ENCODE measurements around the gene FAM124B. TPM values are rescaled to one million over a fixed set of nuclear protein-coding genes. Genes with fewer than 3 reads are reported as not detected.
"Not testable (repeated sequence)": the region's sequence is repeated elsewhere in the genome, so short reads cannot be mapped to it uniquely, and the experiment has no call there.

FAM124B gene
- total RNA-seq, 2 donors from 2014 or later: 0.37 to 0.42 TPM

DNA sequence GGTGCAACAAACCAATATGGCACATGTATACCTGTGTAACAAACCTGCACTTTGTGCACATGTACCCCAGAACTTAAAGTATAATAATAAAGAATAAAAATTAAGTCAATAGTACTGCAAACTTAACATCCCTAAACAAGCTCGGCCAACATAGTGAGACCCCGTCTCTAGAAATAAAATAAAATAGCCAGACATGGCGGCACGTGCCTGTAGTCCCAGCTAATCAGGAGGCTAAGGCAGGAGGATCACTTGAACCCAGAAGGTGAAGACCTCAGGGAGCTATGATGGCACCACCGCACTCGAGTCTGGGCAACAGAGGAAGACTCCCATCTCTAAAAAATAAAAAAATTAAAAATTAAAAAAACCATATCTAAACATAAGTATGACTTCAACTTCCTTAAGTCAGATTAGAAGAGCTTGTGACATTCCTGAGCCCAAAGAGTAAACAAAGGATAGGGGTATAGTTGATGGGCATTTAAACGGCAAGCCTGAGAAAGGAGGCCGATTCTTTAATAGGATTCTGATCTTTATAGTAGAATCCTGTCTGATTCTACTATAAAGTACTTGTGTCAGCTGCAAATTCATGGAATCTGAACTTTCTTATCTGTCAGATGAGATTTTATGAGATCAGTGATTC, 1.6 kb downstream of the FAM124B start:
- no peaks in the 10 kb centered on the region for H3K9me3 ChIP-seq
- no peak overlapping the region for H3K4me3 ChIP-seq
- DNase-seq: no peak
- no peak overlapping the region for H3K9ac ChIP-seq (ENCODE audit: low read depth in 2 of 2, low read length in 2 of 2)
- no peaks in the 10 kb centered on the region for H3K27me3 ChIP-seq
- TF ChIP-seq, protein P1, sequence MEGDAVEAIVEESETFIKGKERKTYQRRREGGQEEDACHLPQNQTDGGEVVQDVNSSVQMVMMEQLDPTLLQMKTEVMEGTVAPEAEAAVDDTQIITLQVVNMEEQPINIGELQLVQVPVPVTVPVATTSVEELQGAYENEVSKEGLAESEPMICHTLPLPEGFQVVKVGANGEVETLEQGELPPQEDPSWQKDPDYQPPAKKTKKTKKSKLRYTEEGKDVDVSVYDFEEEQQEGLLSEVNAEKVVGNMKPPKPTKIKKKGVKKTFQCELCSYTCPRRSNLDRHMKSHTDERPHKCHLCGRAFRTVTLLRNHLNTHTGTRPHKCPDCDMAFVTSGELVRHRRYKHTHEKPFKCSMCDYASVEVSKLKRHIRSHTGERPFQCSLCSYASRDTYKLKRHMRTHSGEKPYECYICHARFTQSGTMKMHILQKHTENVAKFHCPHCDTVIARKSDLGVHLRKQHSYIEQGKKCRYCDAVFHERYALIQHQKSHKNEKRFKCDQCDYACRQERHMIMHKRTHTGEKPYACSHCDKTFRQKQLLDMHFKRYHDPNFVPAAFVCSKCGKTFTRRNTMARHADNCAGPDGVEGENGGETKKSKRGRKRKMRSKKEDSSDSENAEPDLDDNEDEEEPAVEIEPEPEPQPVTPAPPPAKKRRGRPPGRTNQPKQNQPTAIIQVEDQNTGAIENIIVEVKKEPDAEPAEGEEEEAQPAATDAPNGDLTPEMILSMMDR (IDR thresholded peaks at IDR 0.05): no peak
- H3K27ac ChIP-seq: no peak overlapping the region
- intact Hi-C loops (cut with DNase I): no loop called here
- no peaks in the 10 kb centered on the region for H3K4me1 ChIP-seq
- no peaks in the 10 kb centered on the region for H3K36me3 ChIP-seq

DNA sequence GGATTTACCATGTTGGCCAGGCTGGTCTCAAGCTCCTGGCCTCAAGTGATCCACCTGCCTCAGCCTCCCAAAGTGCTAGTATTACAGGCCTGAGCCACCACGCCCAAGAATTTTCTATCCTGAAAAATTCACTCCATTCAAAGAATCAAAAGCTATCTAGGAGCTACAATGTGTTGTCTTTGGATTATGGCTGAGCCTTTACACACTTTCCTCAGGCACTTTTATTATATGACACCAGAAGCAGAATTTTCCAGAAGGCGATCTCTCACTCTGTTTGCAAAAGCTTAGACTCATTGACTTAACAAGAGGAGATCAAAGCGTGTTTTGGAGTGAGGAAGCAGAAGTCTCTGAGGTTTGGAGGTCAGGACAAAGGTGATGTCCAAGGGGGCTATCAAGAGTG, 3.6 kb downstream of the FAM124B start:
- Histone ChIP-seq H3K4me3 (no peak overlapping the region), H3K9me3 (no peaks in the 10 kb centered on the region), H3K27me3 (no peaks in the 10 kb centered on the region), H3K27ac (no peak overlapping the region), H3K9ac (ENCODE audit: low read depth in 2 of 2, low read length in 2 of 2) (no peak overlapping the region), H3K36me3 (no peaks in the 10 kb centered on the region), H3K4me1 (no peaks in the 10 kb centered on the region)
- intact Hi-C loops (cut with DNase I): no loop called here
- TF ChIP-seq, protein P1 (IDR thresholded peaks at IDR 0.05): no peak
- no peak for DNase-seq

DNA sequence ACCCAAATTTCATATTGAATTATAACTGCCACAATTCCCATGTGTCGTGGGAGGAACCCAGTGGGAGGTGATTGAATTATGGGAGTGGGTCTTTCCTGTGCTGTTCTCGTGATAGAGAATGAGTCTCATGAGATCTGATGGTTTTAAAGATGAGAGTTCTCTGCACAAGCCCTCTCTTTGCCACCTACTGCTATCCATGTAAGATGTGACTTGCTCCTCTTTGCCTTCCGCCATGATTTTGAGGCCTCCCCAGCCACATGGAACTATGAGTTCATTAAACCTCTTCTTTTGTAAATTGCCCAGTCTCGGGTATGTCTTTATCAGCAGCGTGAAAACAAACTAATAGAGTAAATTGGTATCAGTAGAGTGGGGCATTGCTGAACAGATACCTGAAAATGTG, 4.8 kb downstream of the FAM124B start:
- H3K27ac ChIP-seq; H3K4me3 ChIP-seq; H3K27me3 ChIP-seq; H3K9me3 ChIP-seq; H3K4me1 ChIP-seq; DNase-seq; H3K36me3 ChIP-seq; H3K9ac ChIP-seq (ENCODE audit: low read depth in 2 of 2, low read length in 2 of 2); intact Hi-C loops (cut with DNase I): not testable (repeated sequence)

DNA sequence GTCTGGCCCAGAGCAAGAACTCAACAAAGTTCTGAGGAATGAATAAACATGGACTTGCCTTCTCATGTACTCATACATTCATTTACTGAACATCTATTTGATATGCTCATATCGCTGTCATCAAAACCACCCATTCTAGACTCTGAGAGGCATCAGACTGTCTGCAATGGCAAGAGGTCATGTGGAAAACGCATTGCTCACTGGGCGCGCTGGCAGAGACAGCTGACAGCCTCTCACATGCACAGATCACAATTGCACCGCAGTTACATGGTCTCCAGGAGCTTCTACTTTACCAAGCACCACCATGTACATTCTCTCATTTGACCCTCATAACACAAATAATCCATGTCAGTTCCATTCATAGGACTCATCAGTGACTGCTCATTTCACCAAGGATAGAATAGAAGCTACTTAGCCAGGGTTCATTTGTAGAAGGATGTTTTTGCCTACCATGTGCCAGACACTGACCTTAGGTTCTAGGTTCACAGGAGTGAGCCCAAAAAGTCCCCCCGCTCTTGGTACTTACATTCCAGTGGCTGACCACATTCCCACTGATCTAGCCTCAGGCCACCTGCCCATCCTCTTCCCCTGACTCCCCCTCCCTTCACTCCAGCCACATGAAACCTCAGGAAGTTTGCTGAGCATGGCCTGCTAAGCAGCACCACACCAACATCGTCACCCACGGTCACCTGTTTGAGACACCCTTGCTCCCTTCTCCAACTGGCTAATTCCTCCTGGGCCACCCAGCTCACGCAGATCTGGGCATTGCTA, 6.1 kb downstream of the FAM124B start:
- H3K4me1 ChIP-seq: no peaks in the 10 kb centered on the region
- H3K27me3 ChIP-seq: no peaks in the 10 kb centered on the region
- H3K36me3 ChIP-seq: no peaks in the 10 kb centered on the region
- TF ChIP-seq, protein P1 (IDR thresholded peaks at IDR 0.05): no peak
- H3K9ac ChIP-seq (ENCODE audit: low read depth in 2 of 2, low read length in 2 of 2): no peak overlapping the region
- intact Hi-C loops (cut with DNase I): no loop called here
- no peak overlapping the region for H3K4me3 ChIP-seq
- no peaks in the 10 kb centered on the region for H3K9me3 ChIP-seq
- no peak for DNase-seq
- H3K27ac ChIP-seq: no peak overlapping the region

DNA sequence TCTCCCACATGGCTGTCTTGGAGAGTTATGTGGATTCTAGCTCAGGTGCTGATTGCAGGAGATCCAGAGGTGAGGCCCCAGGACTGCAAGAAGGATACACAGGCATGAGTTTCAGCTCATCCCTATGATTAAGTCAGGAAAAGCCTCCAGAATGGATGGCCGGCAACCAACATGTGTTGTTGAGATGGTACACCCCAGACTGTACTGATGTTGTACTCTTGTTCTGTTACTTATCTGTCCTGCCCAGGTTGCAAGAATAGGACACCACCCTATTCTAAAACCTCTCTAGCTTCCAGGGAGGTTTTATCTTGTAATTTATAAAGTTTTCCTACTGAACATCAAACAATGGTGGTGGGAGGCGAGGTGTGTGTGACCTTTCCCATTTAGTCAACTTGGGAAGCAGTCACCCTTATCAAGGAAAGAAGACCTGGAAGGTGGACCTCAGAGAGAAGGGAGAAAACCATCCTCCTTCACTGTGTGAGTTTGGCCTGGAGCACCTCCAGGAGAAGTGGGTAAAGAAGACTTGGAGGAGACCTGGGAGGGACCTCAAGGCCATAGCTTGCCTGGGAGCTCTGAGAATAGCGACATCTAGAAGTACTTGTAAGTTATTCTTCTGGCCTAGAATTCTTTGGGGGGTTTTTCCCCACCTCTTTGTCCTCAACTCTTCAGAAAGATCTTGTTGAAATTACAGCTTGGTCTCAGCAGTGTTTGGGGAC, 8.6 kb downstream of the FAM124B start:
- Histone ChIP-seq H3K9ac (ENCODE audit: low read depth in 2 of 2, low read length in 2 of 2) (no peak overlapping the region), H3K27ac (no peak overlapping the region), H3K4me3 (no peak overlapping the region), H3K9me3 (no peaks in the 10 kb centered on the region), H3K27me3 (no peaks in the 10 kb centered on the region), H3K36me3 (no peaks in the 10 kb centered on the region), H3K4me1 (no peaks in the 10 kb centered on the region)
- TF ChIP-seq, protein P1 (IDR thresholded peaks at IDR 0.05): no peak
- intact Hi-C loops (cut with DNase I): no loop called here
- DNase-seq: no peak

Measured in colonic mucosa (tissue), 4 donors.